Smooth muscle cell (in vitro differentiated cells): ENCODE data around the gene P4HTM. TPM values are rescaled to one million over a fixed set of nuclear protein-coding genes. Genes with fewer than 3 reads are reported as not detected.

Experiments used
- DNase-seq: peaks from one replicate; lab custom pipeline; 2025; ENCODE audit not compliant: unreplicated experiment; lab: John Stamatoyannopoulos, UW
- H2AFZ ChIP-seq: fragments of 200-600 bp; sonication (generic); 2 replicates; pipeline ENCODE4 v1.6.0; 2016; ENCODE audit warnings: antibody characterized with exemption, low read depth, mild to moderate bottlenecking
- H3F3A ChIP-seq: fragments of 200-600 bp; sonication (generic); 2 replicates; pipeline ENCODE4 v1.6.0; 2017; ENCODE audit warnings: antibody characterized with exemption, low read depth
- H3K27ac ChIP-seq: fragments of 200-600 bp; sonication (generic); 2 replicates; pipeline ENCODE4 v1.5.1; 2016; ENCODE audit warnings: low read depth, mild to moderate bottlenecking
- H3K27me3 ChIP-seq: fragments of 200-600 bp; sonication (generic); 2 replicates; pipeline ENCODE4 v1.6.1; 2016; ENCODE audit warnings: low read depth, mild to moderate bottlenecking
- H3K36me3 ChIP-seq: fragments of 200-600 bp; sonication (generic); 2 replicates; pipeline ENCODE4 v1.5.1; 2016; ENCODE audit warnings: low read depth
- H3K4me1 ChIP-seq: fragments of 200-600 bp; sonication (generic); 2 replicates; pipeline ENCODE4 v1.5.1; 2016; ENCODE audit warnings: low read depth
- H3K4me2 ChIP-seq: fragments of 200-600 bp; sonication (generic); 2 replicates; pipeline ENCODE4 v1.6.0; 2016; ENCODE audit warnings: mild to moderate bottlenecking
- H3K4me3 ChIP-seq: fragments of 200-600 bp; sonication (generic); 2 replicates; pipeline ENCODE4 v1.5.1; 2016; ENCODE audit warnings: mild to moderate bottlenecking
- H3K79me2 ChIP-seq: fragments of 200-600 bp; sonication (generic); 2 replicates; pipeline ENCODE4 v1.6.0; 2016; ENCODE audit warnings: low read depth, mild to moderate bottlenecking
- H3K9ac ChIP-seq: fragments of 200-600 bp; sonication (generic); 2 replicates; pipeline ENCODE4 v1.6.0; 2016; ENCODE audit warnings: low read depth
- H3K9me3 ChIP-seq: fragments of 200-600 bp; sonication (generic); replicated peaks from 2 replicates; pipeline ENCODE4 v1.5.1; 2016; ENCODE audit warnings: low read depth
- H4K20me1 ChIP-seq: fragments of 200-600 bp; sonication (generic); 2 replicates; pipeline ENCODE4 v1.6.0; 2016; ENCODE audit warnings: low read depth
- CTCF ChIP-seq: fragments of 200-600 bp; sonication (generic); IDR thresholded peaks from 2 replicates; pipeline ENCODE4 v1.5.1; 2017; ENCODE audit warnings: borderline replicate concordance, mild to moderate bottlenecking, antibody characterized with exemption; ENCODE audit not compliant: insufficient read depth, poor library complexity, severe bottlenecking
- WGBS: methylation state at CpG from one replicate; pipeline ENCODE4 v1.1.7; 2016; ENCODE audit warnings: low lambda C conversion rate; 5-methylcytosine and 5-hydroxymethylcytosine counted together
- polyA plus RNA-seq: library from polyadenylated mRNA; unstranded; fragments of >200 nt; fragmentation: Nextera tagmentation; extraction: Ambion mirVana; gene quantifications from 2 replicates; pipeline ENCODE4 v1.2.1, GENCODE V29; 2016
- total RNA-seq: library from RNA; depleted of rRNA; stranded (reverse); fragments of >200 nt; gene quantifications from 2 replicates; pipeline ENCODE4 v1.2.3, GENCODE V29; 2014

The P4HTM gene
- total and polyA plus RNA-seq, 2 experiments from 2014 or later = 22.7 to 29.9 TPM

- Histone ChIP-seq H3K4me1 (no peaks in the 10 kb centered on the region), H3K9ac (no peak overlapping the region), H3K4me2 (no peak overlapping the region), H2AFZ (no peak overlapping the region), H3K27me3 (no peaks in the 10 kb centered on the region), H3K79me2 (no peaks in the 10 kb centered on the region), H3K4me3 (no peak overlapping the region), H3F3A (no peaks in the 10 kb centered on the region), H4K20me1 (peaks cover 17% of the 10 kb centered on the region), H3K27ac (no peak overlapping the region), H3K9me3 (no peaks in the 10 kb centered on the region), H3K36me3 (peaks cover 16% of the 10 kb centered on the region)
- no peak for DNase-seq
- 97% methylated on average over 6 of the region's 6 CpGs for whole genome bisulfite sequencing
- TF ChIP-seq CTCF = no peak
Observed at GRCh38 chr3:48970586-48970985, 19.5 kb upstream of the P4HTM start.

GRCh38 chr3:48974076-48974864 is 15.8 kb upstream of the P4HTM start:
- H3K79me2 ChIP-seq = no peaks in the 10 kb centered on the region
- no peak overlapping the region for H3K27ac ChIP-seq
- H3K4me1 ChIP-seq = no peaks in the 10 kb centered on the region
- H3K36me3 ChIP-seq = peaks cover 16% of the 10 kb centered on the region
- H3K4me2 ChIP-seq = no peak overlapping the region
- H3F3A ChIP-seq = no peaks in the 10 kb centered on the region
- 91% methylated on average over 10 of the region's 10 CpGs for WGBS
- no peak for TF ChIP-seq CTCF
- no peak overlapping the region for H2AFZ ChIP-seq
- no peaks in the 10 kb centered on the region for H3K9me3 ChIP-seq
- no peaks in the 10 kb centered on the region for H4K20me1 ChIP-seq
- H3K27me3 ChIP-seq = no peaks in the 10 kb centered on the region
- H3K4me3 ChIP-seq = no peak overlapping the region
- H3K9ac ChIP-seq = no peak overlapping the region
- no peak for DNase-seq

GRCh38 chr3:48979451-48979850 is 10.6 kb upstream of the P4HTM start:
- Histone ChIP-seq H3K4me2 (no peak overlapping the region), H3K4me1 (no peaks in the 10 kb centered on the region), H3K9me3 (no peaks in the 10 kb centered on the region), H3K9ac (no peak overlapping the region), H3F3A (no peaks in the 10 kb centered on the region), H3K27me3 (no peaks in the 10 kb centered on the region), H2AFZ (no peak overlapping the region), H4K20me1 (no peaks in the 10 kb centered on the region), H3K79me2 (no peaks in the 10 kb centered on the region), H3K27ac (no peak overlapping the region), H3K4me3 (no peak overlapping the region), H3K36me3 (no peaks in the 10 kb centered on the region)
- no peak for TF ChIP-seq CTCF
- no peak for DNase-seq
- 96% methylated on average over 3 of the region's 3 CpGs for WGBS

- H3K79me2 ChIP-seq = no peaks in the 10 kb centered on the region
- no peak overlapping the region for H3K27ac ChIP-seq
- DNase-seq = no peak
- H3F3A ChIP-seq = no peaks in the 10 kb centered on the region
- no peaks in the 10 kb centered on the region for H3K36me3 ChIP-seq
- no peak overlapping the region for H3K9ac ChIP-seq
- no peaks in the 10 kb centered on the region for H4K20me1 ChIP-seq
- H3K4me1 ChIP-seq = no peaks in the 10 kb centered on the region
- no peaks in the 10 kb centered on the region for H3K9me3 ChIP-seq
- 96% methylated on average over 4 of the region's 4 CpGs for WGBS
- no peak overlapping the region for H3K4me2 ChIP-seq
- no peak overlapping the region for H3K4me3 ChIP-seq
- H3K27me3 ChIP-seq = no peaks in the 10 kb centered on the region
- no peak for TF ChIP-seq CTCF
- no peak overlapping the region for H2AFZ ChIP-seq
Observed at GRCh38 chr3:48980295-48980694, 9.7 kb upstream of the P4HTM start.
